ENCODE results near the gene INTS1. TPM values are rescaled to one million over a fixed set of nuclear protein-coding genes. Genes with fewer than 3 reads are reported as not detected.

The INTS1 gene
- total and polyA plus RNA-seq, 10 of the 15 experiments (the other 5 are each of a cell fraction or from before 2014, with no cell fraction given), result 0.52 to 89.0 (median 15.1) TPM

DNA sequence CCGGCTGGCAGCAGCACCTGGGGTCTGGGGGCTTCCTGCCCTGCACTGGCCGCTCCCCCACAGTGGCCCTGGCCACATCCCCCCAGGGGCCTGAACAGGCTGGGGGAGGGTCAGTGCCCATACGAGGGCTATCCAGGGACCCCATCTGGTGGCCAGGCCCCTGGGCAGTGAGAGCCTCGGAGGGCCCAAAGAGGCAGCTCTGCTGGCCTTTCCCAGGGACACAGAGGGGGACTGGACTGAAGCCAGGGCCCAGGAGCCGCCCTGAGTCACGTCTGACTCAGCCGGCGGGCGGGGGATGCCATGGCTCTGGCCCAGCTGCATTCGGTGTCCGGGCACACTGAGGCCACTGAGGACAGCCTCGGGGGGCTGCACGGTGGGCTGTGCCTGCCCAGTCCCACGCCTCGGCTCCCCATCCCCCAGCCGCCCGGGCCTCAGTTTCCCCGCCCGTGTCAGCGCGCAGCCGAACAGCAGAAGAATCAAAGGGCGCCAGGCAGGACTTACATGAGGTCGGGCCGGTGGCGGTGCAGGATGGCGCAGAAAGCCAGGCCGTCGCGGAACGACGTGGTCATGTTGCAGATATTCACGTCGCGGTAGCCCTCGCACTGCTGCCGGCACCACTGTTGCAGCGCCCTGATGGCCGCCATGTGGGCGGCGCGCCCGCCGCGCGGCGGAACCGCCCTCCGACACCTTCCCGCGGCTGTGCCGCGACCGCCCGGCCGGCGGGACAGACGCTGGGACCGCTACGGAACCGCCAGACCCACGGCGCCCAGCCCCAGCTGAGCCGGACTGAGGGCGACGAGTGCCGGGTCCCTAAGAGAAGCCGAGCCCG is 45.3 kb downstream of the INTS1 start, which contains the start of gene MICALL2:
Gene MICALL2 (minus strand): TSS at position 788 of the 829 bp plus-strand sequence. CDS start 144 bp downstream, at position 644.
- Histone ChIP-seq H3K27ac (ENCODE audit: control insufficient read depth, insufficient read depth) (peak within 1 kb of the TSS; percentile 39; the same call in 1 of the 2 replicates), H2AFZ (ENCODE audit: control insufficient read depth, low read depth, low read length) (peak within 1 kb of the TSS; percentile 80), H3K9ac (ENCODE audit: control insufficient read depth, insufficient read depth, low read length) (peak within 1 kb of the TSS; percentile 64), H3K79me2 (ENCODE audit: control insufficient read depth, insufficient read depth, low read length) (no peaks in the 10 kb centered on the region), H3K9me3 (replicated peaks; ENCODE audit: control insufficient read depth, insufficient read depth, low read length) (no peaks in the 10 kb centered on the region), H4K20me1 (ENCODE audit: control insufficient read depth, insufficient read depth) (no peaks in the 10 kb centered on the region), H3K4me3 (peak within 1 kb of the TSS; percentile 73), H3K36me3 (ENCODE audit: control insufficient read depth in 2 of 2, insufficient read depth in 2 of 2, low read length in 1 of 2) (no peaks in the 10 kb centered on the region), H3K27me3 (replicated peaks in 1 of 2; ENCODE audit: control insufficient read depth in 2 of 2, insufficient read depth in 2 of 2, low read length in 1 of 2) (no peaks in the 10 kb centered on the region; a peak in 1 of 4 replicates), H3K4me1 (ENCODE audit: control insufficient read depth, insufficient read depth, low read length) (peaks cover 17% of the 10 kb centered on the region), H3K4me2 (ENCODE audit: control insufficient read depth, insufficient read depth) (peak within 1 kb of the TSS; percentile 96)
- WGBS (ENCODE audit: insufficient coverage, insufficient replicate concordance, low lambda C conversion rate, missing lambda C conversion rate), result 10% methylated on average over 61 of the region's 69 CpGs
- intact Hi-C loops (cut with micrococcal nuclease; ENCODE audit: unreplicated experiment), result no loop called here
- ChIA-PET RAD21 (ENCODE audit: unreplicated experiment) (no interaction called here), POLR2A (no interaction called here), CTCF (interaction anchor here (0.6 to 1.1 kb wide), 2 partner anchors 26 to 418 kb away, joined by 3 to 4 read pairs; no protein-coding TSS in a partner anchor), SMC1A (ENCODE audit: uncharacterized antibody, unreplicated experiment) (no interaction called here)
- no TSS peak for BruUV-seq (replicated peaks)
- FAIRE-seq, result no peak
- peak; percentile 27 for ATAC-seq
- in situ Hi-C loops (cut with MboI), result no loop called here
- no peak for DNase-seq (ENCODE audit: low read depth, low spot score)
- TF ChIP-seq RELA (IDR thresholded peaks at IDR 0.05; ENCODE audit: borderline replicate concordance, partially characterized antibody) (no peak), DPF2 (IDR thresholded peaks at IDR 0.05) (0 out of 2 replicates have a peak, but pooled peaks have one; percentile 30), CEBPB (IDR thresholded peaks at IDR 0.05; ENCODE audit: borderline replicate concordance in 1 of 2, low read depth in 2 of 2, low read length in 2 of 2) (no peak), BHLHE40 (IDR thresholded peaks at IDR 0.05; ENCODE audit: borderline replicate concordance in 1 of 2, low read depth in 2 of 2, low read length in 1 of 2) (0 out of 4 replicates have a peak, but pooled peaks of 1 of the 2 experiments have one; percentile 26), IRF5 (IDR thresholded peaks at IDR 0.05; ENCODE audit: borderline replicate concordance) (no peak), SUZ12 (IDR thresholded peaks at IDR 0.05; ENCODE audit: unreplicated experiment) (no peak), IKZF1 (conservative IDR thresholded peaks at IDR 0.05) (peak; percentile 38; the same call in 1 of the 2 replicates), LARP7 (IDR thresholded peaks at IDR 0.05) (peak; percentile 81), ZNF217 (IDR thresholded peaks at IDR 0.05) (no peak), YY1 (IDR thresholded peaks at IDR 0.05; ENCODE audit: low read depth, low read length) (peak; percentile 82), POLR2AphosphoS5 (IDR thresholded peaks at IDR 0.05; ENCODE audit: low read length) (peak; percentile 36; the same call in 1 of the 2 replicates), POLR2A (IDR thresholded peaks at IDR 0.05; ENCODE audit: low read depth, low read length) (peak; percentile 81), CREB1 (IDR thresholded peaks at IDR 0.05; ENCODE audit: low read depth) (no peak), SRF (IDR thresholded peaks at IDR 0.05; ENCODE audit: low read depth in 2 of 2, low read length in 2 of 2) (peak in 1 of 2 experiments; percentile 18; a peak in 1 of 4 replicates), RELB (IDR thresholded peaks at IDR 0.05; ENCODE audit: low read depth) (no peak), NKRF (conservative IDR thresholded peaks at IDR 0.05) (peak; percentile 67), SMAD5 (IDR thresholded peaks at IDR 0.05; ENCODE audit: low read depth) (no peak)
- TF ChIP-seq, protein P1, sequence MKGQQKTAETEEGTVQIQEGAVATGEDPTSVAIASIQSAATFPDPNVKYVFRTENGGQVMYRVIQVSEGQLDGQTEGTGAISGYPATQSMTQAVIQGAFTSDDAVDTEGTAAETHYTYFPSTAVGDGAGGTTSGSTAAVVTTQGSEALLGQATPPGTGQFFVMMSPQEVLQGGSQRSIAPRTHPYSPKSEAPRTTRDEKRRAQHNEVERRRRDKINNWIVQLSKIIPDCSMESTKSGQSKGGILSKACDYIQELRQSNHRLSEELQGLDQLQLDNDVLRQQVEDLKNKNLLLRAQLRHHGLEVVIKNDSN (IDR thresholded peaks at IDR 0.05; ENCODE audit: borderline replicate concordance, extremely low read length, insufficient read depth, low read depth, low read length), result no peak

All from GM12878 (cell line).